Left ventricle myocardium inferior (tissue), 1 donor: ENCODE data around the gene CALB2. TPM values are rescaled to one million over a fixed set of nuclear protein-coding genes. Genes with fewer than 3 reads are reported as not detected.

Experiments
- DNase-seq: peaks from one replicate; pipeline ENCODE4 v3.0.0-alpha.2; 2020
- H3K27ac ChIP-seq: fragments of 200-600 bp; replicated peaks from 2 replicates; pipeline ENCODE4 v1.8.0; 2021
- H3K27me3 ChIP-seq: fragments of 200-600 bp; 2 replicates; pipeline ENCODE4 v1.8.0; 2021; ENCODE audit warnings: low read depth
- H3K36me3 ChIP-seq: fragments of 200-600 bp; 2 replicates; pipeline ENCODE4 v1.8.0; 2021
- H3K4me1 ChIP-seq: fragments of 200-600 bp; 2 replicates; pipeline ENCODE4 v1.8.0; 2021
- H3K4me3 ChIP-seq: fragments of 200-600 bp; 2 replicates; pipeline ENCODE4 v1.8.0; 2021; ENCODE audit warnings: mild to moderate bottlenecking, moderate library complexity
- H3K9me3 ChIP-seq: fragments of 200-600 bp; replicated peaks from 2 replicates; pipeline ENCODE4 v1.8.0; 2021
- intact Hi-C: fragments of 100-400 bp; cut with micrococcal nuclease; formaldehyde crosslinking; loops from one replicate; pipeline ENCODE4 v1.11.0; 2022
- total RNA-seq: library from RNA; stranded (reverse); fragmentation: NEBNext Ultra II Directional; extraction: Animal tissue kit (Norgen Biotek cat#: 25700); gene quantifications from one replicate; pipeline ENCODE4 v1.2.1, GENCODE V29; 2021
- TF ChIP-seq, protein P1 (sequence below): fragments of 200-600 bp; IDR thresholded peaks from 2 replicates; pipeline ENCODE4 v1.8.0; 2021; ENCODE audit warnings: antibody characterized with exemption, mild to moderate bottlenecking, borderline replicate concordance
- donor health status: DM: no; HTN: yes; CAD: no; lungs with severe emphysema.

CALB2 gene
- total RNA-seq, 1 donor from 2014 or later, result 0.36 TPM

GRCh38 chr16:71426069-71426879 lies 67.8 kb downstream of the CALB2 start:
- DNase-seq, result no peak
- Histone ChIP-seq H3K9me3 (peaks cover 18% of the 10 kb centered on the region), H3K36me3 (no peaks in the 10 kb centered on the region), H3K4me3 (no peak overlapping the region), H3K27ac (no peak overlapping the region), H3K27me3 (peaks cover 100% of the 10 kb centered on the region), H3K4me1 (no peaks in the 10 kb centered on the region)
- intact Hi-C loops, result no loop called here
- TF ChIP-seq, protein P1, sequence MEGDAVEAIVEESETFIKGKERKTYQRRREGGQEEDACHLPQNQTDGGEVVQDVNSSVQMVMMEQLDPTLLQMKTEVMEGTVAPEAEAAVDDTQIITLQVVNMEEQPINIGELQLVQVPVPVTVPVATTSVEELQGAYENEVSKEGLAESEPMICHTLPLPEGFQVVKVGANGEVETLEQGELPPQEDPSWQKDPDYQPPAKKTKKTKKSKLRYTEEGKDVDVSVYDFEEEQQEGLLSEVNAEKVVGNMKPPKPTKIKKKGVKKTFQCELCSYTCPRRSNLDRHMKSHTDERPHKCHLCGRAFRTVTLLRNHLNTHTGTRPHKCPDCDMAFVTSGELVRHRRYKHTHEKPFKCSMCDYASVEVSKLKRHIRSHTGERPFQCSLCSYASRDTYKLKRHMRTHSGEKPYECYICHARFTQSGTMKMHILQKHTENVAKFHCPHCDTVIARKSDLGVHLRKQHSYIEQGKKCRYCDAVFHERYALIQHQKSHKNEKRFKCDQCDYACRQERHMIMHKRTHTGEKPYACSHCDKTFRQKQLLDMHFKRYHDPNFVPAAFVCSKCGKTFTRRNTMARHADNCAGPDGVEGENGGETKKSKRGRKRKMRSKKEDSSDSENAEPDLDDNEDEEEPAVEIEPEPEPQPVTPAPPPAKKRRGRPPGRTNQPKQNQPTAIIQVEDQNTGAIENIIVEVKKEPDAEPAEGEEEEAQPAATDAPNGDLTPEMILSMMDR, result no peak

- H3K9me3 ChIP-seq, result peaks cover 18% of the 10 kb centered on the region
- no peaks in the 10 kb centered on the region for H3K4me1 ChIP-seq
- intact Hi-C loops, result no loop called here
- H3K4me3 ChIP-seq, result no peak overlapping the region
- no peaks in the 10 kb centered on the region for H3K36me3 ChIP-seq
- TF ChIP-seq, protein P1, result no peak
- no peak overlapping the region for H3K27ac ChIP-seq
- peaks cover 100% of the 10 kb centered on the region for H3K27me3 ChIP-seq
- DNase-seq, result no peak
Measured at GRCh38 chr16:71426880-71427615, 68.5 kb downstream of the CALB2 start.

DNA sequence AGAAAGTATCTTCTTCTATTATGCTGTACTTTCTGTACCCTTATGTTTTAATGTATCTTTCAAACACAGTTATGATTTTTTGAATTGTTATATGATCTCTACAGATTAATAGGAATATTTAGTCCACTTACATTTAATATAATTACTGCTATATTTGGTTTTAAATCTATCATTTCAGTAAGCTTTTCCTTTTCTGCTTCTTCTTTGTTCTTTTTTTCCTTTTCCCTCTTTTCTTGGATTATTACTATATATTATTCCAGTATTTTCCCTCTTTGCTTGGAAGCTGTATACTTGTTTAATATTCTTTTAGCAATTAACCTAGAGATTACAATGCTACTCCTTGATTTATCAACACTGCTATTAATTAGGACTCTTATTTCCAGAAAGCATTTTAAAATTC lies 69.9 kb downstream of the CALB2 start:
- no peak for DNase-seq
- TF ChIP-seq, protein P1, result no peak
- no peaks in the 10 kb centered on the region for H3K36me3 ChIP-seq
- H3K27ac ChIP-seq, result no peak overlapping the region
- no peaks in the 10 kb centered on the region for H3K4me1 ChIP-seq
- intact Hi-C loops, result no loop called here
- H3K4me3 ChIP-seq, result no peak overlapping the region
- H3K27me3 ChIP-seq, result peaks cover 97% of the 10 kb centered on the region
- peaks cover 18% of the 10 kb centered on the region for H3K9me3 ChIP-seq

DNA sequence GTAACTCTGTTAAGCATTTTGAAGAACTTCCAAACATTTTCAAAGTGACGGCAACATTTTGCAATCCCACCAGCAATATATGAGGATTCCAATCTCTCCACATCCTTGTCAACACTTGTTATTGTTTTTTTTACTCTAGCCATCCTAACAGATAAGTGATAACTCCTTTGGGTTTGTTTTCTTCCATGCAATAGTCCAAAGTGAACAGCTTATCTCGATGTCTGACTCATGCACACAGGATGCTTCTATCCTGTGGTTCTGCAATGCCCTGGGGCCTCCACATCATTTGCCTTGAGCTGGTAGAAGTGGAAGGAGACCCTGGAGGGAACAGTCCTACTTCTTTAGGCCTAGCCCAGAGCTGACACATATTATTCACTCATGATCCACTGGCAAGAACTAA lies 70.4 kb downstream of the CALB2 start:
- H3K36me3 ChIP-seq, result no peaks in the 10 kb centered on the region
- H3K9me3 ChIP-seq, result peaks cover 18% of the 10 kb centered on the region
- intact Hi-C loops, result no loop called here
- no peak for DNase-seq
- peaks cover 92% of the 10 kb centered on the region for H3K27me3 ChIP-seq
- no peaks in the 10 kb centered on the region for H3K4me1 ChIP-seq
- H3K27ac ChIP-seq, result no peak overlapping the region
- TF ChIP-seq, protein P1, result no peak
- no peak overlapping the region for H3K4me3 ChIP-seq

DNA sequence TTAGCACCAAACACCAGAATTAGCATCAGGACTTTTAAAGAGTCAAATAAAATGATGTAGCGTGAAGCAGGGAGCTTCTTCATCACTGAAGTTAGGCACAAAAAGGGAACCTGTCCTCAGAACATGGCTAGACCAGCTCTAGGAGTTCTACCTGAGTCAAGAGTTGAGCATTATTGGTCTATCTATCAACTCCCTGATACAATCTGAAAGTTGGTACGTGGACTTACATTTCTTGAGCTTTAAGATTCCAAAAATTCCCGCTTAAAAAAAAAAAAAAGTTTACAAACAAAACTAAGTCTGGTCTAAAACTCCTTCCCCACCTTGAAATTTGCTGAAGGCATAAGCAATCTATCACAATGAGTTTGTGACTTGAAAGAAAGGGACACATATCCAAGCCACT lies 71.1 kb downstream of the CALB2 start:
- H3K4me1 ChIP-seq, result no peaks in the 10 kb centered on the region
- H3K4me3 ChIP-seq, result no peak overlapping the region
- H3K36me3 ChIP-seq, result no peaks in the 10 kb centered on the region
- peaks cover 18% of the 10 kb centered on the region for H3K9me3 ChIP-seq
- DNase-seq, result no peak
- peaks cover 85% of the 10 kb centered on the region for H3K27me3 ChIP-seq
- TF ChIP-seq, protein P1, result no peak
- H3K27ac ChIP-seq, result no peak overlapping the region
- intact Hi-C loops, result no loop called here
